Measurements from ENCODE around the gene PDK2.
A peak's percentile ranks its signal among the peaks of the same experiment; 100 is the strongest.

PDK2 gene

DNA sequence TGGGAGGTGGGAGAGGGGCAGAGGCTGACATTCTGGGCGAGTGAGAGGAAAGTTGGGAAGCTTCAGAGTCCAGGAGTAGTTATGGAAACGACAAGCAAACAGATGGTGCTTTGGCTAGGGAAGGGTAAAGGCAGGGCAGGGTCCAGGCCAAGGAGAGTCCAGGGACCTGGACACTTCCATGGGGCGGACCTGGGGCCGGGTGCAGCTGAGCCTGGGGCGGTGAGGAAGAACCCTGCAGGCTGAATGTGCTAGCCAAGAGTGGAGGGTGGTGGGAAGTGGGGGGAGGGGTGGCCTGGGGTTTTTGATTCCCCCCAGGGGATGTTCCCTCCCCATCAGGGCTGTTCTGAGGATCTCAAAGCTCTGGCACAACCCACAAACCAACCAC is 52.7 kb downstream of the PDK2 start:
- peak in 12 of 58 donors; percentile 28 to 73 (median 64) for DNase-seq

DNA sequence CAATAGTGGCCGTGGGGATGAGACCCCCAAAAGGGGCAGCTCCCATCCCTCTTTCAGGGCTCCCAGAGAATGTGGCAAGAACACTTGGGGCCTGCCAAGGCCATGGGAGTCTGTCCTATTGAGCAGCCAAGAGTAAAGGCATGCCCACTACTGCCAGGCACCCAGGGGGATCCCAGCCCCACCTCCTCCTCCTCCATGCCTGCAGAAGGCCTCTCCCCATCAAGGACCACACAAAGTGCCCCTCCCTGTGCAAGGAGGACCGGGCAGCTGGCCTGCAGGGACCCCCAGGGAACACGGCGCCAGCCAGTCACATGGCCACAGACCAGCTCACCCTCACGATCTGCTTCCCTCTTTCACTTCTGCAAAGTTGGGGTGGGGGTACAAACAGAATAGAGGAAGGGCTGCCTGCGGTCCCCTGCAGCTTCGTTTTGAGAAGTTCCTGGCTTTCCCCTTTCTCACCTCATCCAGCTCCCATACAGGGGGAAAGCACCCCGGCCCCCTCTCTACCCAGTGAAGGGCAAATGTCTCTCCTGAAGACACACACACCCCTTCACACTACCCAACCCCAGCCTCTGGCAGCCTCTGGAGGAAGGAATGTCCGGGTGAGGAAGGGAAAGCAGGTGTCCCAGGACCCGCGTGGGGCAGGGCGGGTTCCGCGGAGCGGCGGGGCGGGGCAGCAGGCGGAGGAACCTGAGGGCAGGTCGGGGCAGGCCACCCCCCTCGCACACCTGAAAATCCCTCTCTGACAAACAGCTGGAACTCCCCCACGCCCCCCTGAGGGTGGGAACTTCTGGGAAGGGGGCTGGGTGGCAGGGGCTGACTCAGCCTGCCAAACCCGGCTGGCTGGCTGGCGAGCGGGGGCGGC is 53.3 kb downstream of the PDK2 start:
- peak in 45 of 58 donors; percentile 28 to 86 (median 60) for DNase-seq

DNA sequence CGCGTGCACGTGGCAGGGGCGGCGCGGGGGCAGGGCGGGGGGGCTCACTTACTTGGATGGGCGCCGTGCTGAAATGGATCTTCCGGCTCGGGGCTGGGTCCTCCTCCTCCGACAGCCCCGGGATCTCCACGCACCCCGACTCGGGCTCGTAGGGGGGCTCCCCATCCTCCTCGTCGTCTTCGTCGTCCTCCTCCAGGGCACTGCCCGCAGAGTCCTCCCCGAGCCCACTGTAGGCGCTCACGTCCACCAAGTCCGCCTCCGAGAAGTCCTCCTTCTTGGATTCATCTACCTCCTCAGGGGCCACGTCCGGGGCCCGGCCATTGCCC is 53.9 kb downstream of the PDK2 start:
- DNase-seq = peak in 14 of 58 donors; percentile 26 to 67 (median 40)

DNA sequence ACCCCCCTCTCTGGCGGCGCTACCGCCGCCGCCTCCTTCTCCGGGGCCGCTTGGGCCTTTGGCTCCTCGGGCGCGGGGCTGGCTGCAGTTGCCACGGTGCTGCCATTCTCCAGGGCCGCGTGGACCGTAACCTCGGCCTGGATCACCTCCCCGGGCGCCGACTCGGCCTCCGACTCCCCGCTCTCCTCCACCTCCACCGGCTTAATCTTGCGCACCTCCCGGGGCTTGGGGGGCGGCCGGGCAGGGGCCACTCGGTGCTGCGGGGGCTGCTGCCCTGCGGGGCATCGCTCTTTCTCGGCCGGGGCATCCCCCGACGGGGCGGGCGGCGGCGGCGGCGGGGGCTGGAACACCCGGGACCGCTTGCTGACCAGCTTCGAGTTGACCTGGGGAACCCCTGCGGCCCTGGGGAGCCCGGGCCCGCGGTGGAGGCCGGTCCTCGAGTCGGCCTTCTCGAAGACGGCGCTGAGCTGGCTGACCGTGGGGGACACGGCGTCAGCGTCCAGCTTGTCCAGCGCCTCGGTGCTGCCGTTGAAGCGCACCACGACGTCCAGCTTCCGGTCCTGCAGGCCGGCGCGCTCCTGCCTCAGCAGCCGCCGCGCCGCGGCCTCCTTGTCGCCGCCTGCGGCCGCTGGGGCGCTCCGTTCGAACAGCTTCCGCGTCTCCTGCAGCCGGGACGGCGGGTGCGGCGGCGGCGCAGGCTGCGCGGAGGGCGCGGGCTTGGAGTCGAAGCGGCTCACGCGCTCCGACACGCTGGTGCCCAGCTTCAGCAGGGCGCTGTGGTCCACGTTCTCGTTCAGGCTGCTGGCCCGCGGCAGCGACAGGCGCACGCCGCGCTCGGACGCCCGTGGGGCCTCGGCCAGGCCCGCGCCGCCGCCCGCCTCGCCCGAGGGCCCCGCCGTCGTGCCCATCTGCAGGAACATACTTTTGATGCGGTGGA is 54.5 kb downstream of the PDK2 start:
- DNase-seq = peak in 20 of 58 donors; percentile 7 to 54 (median 28)

DNA sequence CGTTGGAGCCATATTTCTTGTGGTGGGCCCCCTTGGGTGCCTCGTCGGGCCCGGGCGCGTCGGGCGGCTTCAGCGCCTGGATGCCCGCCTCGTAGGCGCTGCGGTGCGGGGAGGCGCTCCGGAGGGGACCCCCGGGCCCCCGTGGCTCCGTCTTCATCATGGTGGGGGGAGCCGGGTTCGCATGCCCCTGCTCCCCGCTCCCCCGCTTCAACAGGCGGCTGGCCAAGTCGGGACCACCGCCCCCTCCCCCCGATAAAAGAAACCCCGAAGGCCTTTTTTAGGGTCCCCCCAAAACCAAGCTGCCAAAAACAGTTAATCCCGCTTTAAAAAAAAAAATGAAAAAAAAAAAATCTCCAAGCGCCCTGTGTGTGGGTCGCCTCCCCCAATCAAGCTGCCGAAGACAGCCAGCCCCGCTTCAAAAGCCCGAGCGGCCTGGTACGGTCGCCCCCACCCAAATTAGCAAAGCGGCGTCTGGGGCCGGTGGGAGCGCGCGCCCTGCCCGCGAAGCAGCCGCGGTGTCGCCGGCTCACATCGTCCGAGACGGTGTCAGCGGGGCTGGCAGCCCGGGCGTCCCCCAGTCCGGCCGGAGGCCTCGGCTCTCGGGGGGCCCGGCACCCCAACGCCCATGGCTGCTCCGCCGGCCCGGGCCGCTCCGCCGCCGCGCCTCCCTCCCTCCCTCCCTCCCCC is 55.3 kb downstream of the PDK2 start, which contains the start of gene PPP1R9B:
Gene PPP1R9B (minus strand): TSS at position 324 of the 687 bp plus-strand sequence. CDS start 164 bp downstream, at position 160.
- peak in 1 of 58 donors; percentile 54 for DNase-seq

DNA sequence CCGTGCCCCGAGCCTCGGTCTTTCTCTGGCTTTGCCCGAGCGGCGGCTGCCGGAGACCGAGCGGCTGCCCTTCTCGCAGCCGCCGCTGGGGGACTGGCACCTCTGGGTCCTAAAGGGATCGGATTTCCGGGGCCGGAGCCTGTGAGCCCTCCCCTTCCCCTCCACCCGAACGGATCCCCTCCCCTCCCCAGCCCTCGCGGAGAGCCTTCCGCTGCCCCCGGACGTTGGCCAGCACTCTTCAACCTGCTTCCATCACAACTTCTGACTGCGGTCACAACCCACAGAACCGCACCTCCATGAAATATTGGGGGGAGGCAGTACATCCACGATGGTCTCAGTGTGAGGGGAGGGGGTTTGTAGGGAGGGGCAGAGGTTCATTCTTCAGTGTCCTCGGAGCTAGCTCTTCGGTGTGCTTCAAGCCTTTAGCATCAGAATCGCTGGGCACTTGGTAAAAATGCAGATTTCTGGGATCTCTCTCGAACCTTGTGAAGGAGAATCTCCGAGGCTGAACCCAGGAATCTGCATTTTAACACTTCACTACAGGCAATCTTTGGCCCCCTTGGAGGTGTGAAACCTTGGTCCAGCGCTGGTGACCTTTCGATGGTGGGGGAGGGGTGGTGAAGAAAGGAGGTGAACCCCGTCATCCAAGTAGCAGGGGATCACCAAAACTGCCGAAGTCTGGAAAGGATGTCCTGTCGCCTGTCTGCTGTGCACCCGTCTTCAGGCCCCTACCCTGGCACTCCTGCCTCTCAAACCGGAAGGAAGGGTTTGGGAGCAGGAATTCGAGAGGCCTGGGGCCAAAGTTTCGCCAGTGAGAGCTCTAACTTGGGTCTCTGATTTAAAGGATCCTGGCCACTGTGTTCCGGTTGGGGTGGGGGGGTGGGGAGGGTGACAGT is 56.1 kb downstream of the PDK2 start:
- peak; percentile 32 to 93 (median 84) for DNase-seq

DNA sequence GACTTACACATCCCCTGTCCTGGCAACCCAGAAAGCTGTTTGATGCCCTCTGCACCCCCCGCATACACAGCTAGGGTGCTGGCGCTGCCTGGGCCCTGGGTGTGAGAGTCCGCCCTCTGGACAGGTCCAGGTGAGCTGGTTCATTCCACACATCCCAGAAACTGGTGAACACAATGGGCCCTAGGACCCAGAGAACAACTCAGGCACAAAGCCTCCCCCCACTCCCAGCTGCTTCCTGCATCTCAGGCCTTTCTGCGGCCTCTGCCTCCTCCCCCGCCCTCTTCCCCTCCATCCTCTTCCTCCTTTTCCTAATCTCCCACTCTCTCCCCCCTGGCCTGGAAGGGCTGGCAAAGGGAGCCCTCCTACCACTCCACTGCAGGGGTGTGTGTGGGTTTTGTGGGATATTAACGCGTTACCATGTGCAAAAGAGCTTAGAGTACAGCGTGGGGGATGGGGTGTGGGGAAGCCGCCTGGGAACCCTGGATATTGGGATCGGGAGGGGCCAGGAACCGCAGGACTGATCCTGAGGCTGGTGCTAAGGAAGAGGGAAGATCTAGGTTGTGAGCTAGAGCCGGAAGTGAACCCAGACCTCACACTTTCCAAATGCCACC is 56.9 kb downstream of the PDK2 start:
- peak; percentile 34 to 92 (median 84) for DNase-seq

DNA sequence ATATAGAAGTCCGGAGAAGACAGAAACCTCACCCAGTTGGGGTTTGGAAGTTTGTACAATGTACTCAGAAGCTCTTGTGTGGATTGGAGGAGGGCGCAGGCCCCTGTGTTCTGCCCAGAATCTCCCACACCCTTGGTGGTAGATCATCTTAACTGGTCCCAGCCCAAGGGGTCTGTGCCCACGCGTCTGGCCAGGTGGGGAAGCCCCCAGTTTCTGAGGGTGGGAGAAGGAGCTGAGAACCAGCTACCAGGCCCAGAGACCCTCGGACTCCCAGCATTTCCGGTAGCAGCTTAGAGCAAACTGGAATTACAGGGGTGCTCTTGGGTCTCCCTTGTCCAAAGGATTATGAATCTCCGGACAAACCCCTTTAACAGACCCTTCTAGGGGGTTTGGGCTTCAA is 57.6 kb downstream of the PDK2 start:
- DNase-seq = no peak

DNA sequence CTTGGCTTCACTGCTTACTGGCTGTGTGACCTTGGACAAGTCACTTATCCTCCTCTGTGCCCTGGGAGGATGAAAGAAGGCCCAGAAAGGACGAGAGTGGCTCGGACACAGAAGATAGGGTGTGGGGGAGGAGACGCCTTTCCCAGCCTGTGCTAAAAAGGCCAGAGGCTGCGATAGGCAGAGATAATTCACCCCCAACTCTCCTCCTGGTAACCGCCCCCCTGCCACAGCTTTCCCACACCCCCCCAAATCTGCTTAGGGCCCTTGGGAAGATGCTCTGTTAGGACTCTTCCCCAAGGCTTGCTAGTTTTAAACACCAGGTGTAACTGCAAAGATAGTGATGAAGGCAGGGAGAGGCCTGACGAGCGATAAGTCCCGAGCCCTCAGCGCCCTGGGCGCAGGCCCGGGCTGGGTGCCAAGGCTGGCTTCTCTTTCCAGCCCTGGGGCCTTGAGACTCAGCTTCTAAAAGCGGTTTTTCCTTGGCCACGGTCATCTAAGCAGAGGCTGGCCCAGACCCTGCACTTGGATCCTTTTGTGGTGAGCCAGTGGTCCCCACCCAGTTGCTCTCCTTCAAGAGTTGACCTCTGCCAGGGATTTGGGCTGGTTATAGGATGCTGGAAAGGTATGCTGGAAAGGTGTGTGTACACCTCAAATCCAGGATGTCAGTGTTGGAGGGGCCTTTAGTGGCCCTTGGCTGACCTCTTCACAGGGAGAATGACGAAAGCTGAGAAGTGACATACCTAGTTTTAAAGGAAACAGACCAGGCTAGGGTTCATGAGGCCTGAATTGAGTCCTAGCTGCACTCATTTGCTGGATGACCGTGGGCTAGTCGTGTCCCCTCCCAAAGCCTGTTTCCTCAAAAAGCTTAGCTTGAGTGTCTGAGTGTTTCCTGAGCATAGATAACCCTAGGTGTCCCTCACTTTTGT is 58.8 kb downstream of the PDK2 start:
- peak in 4 of 58 donors; percentile 17 to 30 (median 25) for DNase-seq

DNA sequence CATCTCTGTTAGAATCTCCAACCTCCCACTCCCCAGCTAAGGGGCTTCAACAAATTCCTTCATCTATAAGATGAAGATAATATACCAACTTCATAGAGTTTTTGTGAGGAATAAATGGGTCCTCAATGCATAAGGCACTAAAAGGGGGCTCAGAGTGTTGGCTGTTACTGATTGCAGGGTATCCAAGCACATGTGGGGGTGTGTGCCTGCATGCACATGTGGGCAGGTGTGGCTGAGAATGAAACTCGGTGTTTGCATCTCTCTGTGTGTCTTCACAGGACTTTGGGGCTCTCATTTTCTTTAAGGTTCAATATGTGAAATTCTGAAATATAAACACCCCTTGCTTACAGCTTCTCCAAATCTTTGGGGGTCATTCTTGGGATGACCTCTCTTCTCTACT is 59.5 kb downstream of the PDK2 start:
- no peak for DNase-seq

DNA sequence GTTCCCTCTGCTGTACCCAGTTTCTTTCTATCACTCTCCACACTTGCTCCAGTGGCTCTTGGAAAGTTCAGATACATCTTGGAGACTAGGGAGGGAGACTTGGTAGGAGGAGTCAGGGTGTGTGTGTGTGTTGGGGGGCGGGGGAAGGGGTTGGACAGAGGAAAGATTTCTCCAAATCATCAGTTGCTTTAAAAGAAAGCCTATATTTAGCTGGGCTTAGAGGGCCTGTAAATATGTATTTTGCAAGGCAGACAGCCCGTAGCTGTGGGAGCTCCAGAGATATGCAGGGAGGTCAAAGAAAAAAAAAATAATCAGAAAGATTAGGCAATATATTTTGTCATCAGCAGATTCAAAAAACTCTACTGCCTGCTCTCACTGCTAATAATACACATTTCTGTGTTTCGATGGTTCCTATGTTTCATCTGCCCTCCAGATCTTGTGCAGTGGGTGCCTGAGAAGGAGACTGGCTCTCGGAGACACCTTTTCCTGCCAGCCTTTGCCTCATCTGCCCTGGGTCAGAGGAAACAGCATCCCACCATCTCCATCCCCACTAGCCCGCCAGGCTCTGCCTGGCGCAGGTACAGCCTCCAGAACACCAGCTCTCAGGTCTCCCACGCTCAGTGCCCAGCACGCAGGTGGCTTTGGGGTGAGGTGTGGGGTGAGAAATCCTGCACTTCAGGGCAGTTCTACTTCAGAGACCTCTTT is 60.1 kb downstream of the PDK2 start:
- DNase-seq = no peak

DNA sequence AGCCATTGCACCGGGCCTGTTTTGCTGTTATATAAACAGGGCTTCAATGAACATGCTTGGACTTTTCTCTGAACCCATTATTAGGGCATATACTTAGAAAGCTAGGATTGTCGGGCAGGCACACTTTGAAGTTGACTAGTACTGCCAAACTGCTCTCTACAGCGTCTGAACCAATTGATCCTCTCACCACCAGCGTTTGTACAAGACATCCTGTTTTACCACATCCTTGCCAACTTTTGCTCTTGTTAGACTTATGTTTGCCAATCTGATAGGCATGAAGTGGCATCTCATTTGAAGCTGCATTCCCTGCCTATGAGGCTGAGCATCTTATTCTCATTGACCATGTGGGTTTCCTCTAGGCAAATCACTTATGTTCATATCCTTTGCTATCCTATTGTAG is 62.7 kb downstream of the PDK2 start:
- no peak for DNase-seq

DNA sequence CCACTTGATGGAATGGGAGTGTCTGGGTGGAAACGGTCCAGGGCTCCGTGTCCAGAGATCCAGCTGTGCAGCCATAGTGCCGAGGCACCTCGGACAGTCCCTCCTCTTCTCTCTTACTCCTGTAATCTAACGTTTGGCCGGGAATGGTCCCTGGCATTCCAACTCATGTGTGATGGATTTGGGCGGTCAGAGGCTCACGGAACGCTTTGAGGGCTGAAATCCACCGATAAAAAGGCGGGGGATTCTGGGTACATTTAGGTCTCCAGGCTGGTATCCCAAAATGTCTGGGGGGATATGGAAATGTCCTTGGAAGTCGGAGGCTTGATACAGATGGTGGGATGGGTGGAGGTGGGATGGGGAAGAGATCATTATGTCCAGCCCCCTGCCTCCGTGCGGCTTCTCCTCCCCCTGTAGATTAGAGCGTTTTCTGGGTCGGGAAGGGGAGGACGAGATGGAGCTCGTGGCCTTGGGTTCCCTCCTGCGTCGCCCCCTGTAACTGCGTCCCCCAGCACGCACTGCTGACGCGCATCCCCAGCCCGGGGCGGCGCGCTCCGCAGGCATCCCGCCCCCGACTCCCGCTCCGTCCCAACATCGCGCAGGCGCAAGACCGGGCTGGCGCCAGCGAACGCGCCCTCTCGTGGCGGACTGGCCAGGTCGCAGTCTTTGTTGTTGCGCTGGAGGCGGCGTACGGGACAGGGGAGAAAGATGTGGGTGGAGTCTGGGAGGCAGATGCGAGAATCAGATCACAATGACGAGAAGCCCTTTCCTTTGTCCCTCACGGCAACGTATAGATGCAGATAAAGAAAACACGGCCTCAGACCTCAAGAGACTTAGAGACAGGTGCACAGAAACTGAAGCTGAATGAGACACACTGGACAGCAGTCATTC is 66.1 kb downstream of the PDK2 start:
- DNase-seq = peak in 57 of 58 donors; percentile 68 to 93 (median 86)

Measured in anterior cingulate cortex (tissue), 58 donors.